ENCODE data around the gene PTH. TPM values are rescaled to one million over a fixed set of nuclear protein-coding genes. Genes with fewer than 3 reads are reported as not detected.

PTH gene
- total and polyA plus RNA-seq, 4 donors = not detected

DNA sequence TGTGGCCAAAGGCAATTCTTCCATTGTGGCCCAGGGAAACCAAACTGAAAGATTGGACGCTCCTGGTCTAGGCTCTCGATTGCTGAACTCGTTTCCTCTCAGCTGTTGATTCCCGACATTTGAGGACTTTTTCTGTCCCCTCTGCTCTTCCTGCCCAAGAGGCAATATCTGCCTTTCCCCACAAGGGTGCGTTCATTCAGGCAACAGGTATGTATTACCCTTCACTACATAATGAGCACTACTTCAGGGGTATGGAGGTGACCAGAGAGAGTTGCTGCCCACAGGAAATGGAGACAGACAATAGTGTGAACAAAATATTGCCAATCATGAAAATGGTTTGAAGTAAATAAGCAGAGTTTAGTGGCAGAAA, 8.2 kb downstream of the PTH start:
- H3K4me3 ChIP-seq = no peak overlapping the region
- no peaks in the 10 kb centered on the region for H3K4me1 ChIP-seq (ENCODE audit: control insufficient read depth in 5 of 5, insufficient read depth in 5 of 5, low read length in 5 of 5)
- H3K36me3 ChIP-seq (ENCODE audit: control insufficient read depth in 4 of 4, insufficient read depth in 4 of 4, low read length in 4 of 4) = no peaks in the 10 kb centered on the region
- TF ChIP-seq CTCF (IDR thresholded peaks at IDR 0.05; ENCODE audit: control extremely low read depth, extremely low read depth) = no peak
- DNase-seq (peak in 2 of 3 donors; percentile 9 to 10), ATAC-seq (ENCODE audit: insufficient read depth, low FRiP score) (peak; percentile 78)
- H3K9ac ChIP-seq (ENCODE audit: insufficient read depth in 1 of 2, low read length in 2 of 2) = no peak overlapping the region
- H3K27me3 ChIP-seq (ENCODE audit: control insufficient read depth in 3 of 3, insufficient read depth in 3 of 3, low read length in 2 of 3) = no peaks in the 10 kb centered on the region
- H3K9me3 ChIP-seq (ENCODE audit: control insufficient read depth in 4 of 4, insufficient read depth in 3 of 4, low read length in 3 of 4) = peaks cover 0 to 7% (median 2%) of the 10 kb centered on the region in 4 donors
- H3K27ac ChIP-seq (ENCODE audit: low read depth in 1 of 2, low read length in 1 of 2) = no peak overlapping the region
- WGBS, 2 donors = 41 to 60% methylated on average over 5 of the region's 5 CpGs

DNA sequence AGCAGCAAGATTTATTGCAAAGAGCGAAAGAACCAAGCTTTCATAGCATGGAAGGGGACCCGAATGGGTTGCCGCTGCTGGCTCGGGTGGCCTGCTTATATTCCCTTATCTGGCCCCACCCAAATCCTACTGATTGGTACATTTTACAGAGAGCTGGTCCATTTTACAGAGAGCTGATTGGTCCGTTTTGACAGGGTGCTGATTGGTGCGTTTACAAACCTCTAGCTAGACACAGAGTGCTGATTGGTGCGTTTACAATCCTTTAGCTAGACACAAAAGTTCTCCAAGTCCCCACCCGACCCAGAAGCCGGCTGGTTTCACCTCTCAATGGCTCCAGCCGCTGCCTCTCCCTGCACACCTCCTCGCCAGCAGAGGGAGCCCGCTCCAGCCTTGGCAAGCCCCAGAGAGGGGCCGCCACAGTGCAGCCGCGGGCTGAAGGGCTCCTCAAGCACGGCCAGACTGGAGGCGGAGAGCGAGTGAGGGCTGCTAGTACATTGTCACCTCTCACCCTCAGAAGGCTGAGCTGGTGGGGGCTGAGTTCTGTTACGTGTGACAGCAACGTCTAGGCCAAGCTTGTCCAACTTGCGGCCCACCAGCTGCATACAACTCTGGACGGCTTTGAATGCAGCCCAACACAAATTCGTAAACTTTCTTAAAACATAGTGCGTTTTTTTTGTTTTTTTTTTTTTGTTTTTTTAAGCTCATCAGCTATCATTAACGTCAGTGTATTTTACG, 8.7 kb downstream of the PTH start:
- peak; percentile 95 for ATAC-seq (ENCODE audit: insufficient read depth, low FRiP score)
- no peak overlapping the region for H3K9ac ChIP-seq (ENCODE audit: insufficient read depth in 1 of 2, low read length in 2 of 2)

GRCh38 chr11:13480198-13480597, 15.6 kb downstream of the PTH start:
- WGBS, 2 donors = 88 to 91% methylated on average over 9 of the region's 9 CpGs
- Histone ChIP-seq H3K27me3 (ENCODE audit: control insufficient read depth in 3 of 3, insufficient read depth in 3 of 3, low read length in 2 of 3) (no peaks in the 10 kb centered on the region), H3K4me1 (ENCODE audit: control insufficient read depth in 5 of 5, insufficient read depth in 5 of 5, low read length in 5 of 5) (no peaks in the 10 kb centered on the region), H3K4me3 (no peak overlapping the region), H3K27ac (ENCODE audit: low read depth in 1 of 2, low read length in 1 of 2) (no peak overlapping the region), H3K9me3 (ENCODE audit: control insufficient read depth in 4 of 4, insufficient read depth in 3 of 4, low read length in 3 of 4) (peaks cover 0 to 3% (median 1%) of the 10 kb centered on the region in 4 donors), H3K9ac (ENCODE audit: insufficient read depth in 1 of 2, low read length in 2 of 2) (no peak overlapping the region), H3K36me3 (ENCODE audit: control insufficient read depth in 4 of 4, insufficient read depth in 4 of 4, low read length in 4 of 4) (no peaks in the 10 kb centered on the region)
- ATAC-seq (ENCODE audit: insufficient read depth, low FRiP score) (no peak), DNase-seq (no peak)
- no peak for TF ChIP-seq CTCF (IDR thresholded peaks at IDR 0.05; ENCODE audit: control extremely low read depth, extremely low read depth)

More for the DNA sequence above, 8.7 kb downstream of the PTH start:
- H3K9me3 ChIP-seq (ENCODE audit: control insufficient read depth in 4 of 4, insufficient read depth in 3 of 4, low read length in 3 of 4) = peaks cover 0 to 7% (median 2%) of the 10 kb centered on the region in 4 donors
- no peaks in the 10 kb centered on the region for H3K4me1 ChIP-seq (ENCODE audit: control insufficient read depth in 5 of 5, insufficient read depth in 5 of 5, low read length in 5 of 5)
- H3K36me3 ChIP-seq (ENCODE audit: control insufficient read depth in 4 of 4, insufficient read depth in 4 of 4, low read length in 4 of 4) = no peaks in the 10 kb centered on the region
- no peak for TF ChIP-seq CTCF (IDR thresholded peaks at IDR 0.05; ENCODE audit: control extremely low read depth, extremely low read depth)
- no peak overlapping the region for H3K27ac ChIP-seq (ENCODE audit: low read depth in 1 of 2, low read length in 1 of 2)
- peak; percentile 24 to 32 (median 28) for DNase-seq
- WGBS, 2 donors = 54 to 63% methylated on average over 26 of the region's 26 CpGs
- no peaks in the 10 kb centered on the region for H3K27me3 ChIP-seq (ENCODE audit: control insufficient read depth in 3 of 3, insufficient read depth in 3 of 3, low read length in 2 of 3)
- H3K4me3 ChIP-seq = no peak overlapping the region
